DMS53 (cell line): ENCODE results near the gene SAMM50.

Experiments
- DNase-seq: peaks from one replicate; lab custom pipeline; 2025; lab: John Stamatoyannopoulos, UW

Gene SAMM50

DNA sequence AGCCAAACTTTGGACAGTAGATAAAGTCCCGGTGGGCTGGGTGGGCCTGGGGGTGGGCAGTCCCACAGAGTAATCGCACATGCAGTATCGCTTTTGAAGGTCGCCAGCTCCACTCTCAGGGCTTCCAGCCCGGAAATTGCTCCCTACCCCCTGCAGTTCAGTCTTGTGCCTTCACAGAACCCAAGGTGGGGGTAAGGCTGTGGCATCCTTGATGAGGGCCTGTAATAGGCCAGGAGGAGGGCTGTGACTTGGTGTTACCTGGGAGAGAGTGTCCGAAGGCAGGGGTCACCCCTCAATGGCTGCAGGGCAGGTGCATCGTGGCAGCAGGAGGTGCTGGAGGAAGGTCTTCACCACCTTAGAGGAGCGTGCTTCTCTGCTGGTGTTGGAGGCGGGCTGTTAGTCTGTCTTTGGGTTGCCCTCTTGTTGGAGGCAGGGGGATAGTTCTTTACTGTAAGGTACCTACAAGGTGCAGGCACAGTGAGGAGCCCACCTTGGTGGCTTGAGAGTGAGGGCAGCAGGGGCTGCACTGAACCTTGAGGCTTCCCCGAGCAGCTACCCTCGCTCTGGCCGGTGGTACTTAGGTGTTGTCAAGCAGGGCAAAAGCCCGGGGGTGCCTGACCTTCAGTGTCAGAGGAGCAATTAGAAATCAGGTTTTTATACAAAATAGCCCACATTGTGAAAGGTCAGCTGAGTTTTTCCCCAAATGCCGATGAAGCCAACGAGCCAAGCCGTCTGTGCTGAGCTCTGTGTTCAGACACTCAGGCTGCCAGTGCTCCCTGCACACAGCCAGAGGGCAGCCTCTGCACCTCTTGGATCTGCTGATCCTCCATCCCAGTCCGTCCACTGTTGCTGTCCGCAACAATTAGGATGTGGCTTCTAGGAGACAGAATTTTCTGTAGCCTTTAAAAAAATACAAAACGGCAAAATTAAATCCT lies 21.9 kb downstream of the SAMM50 start:
- DNase-seq, result no peak

- DNase-seq, result no peak
These were observed 23.3 kb downstream of the SAMM50 start for GRCh38 chr22:43978558-43978957.

DNA sequence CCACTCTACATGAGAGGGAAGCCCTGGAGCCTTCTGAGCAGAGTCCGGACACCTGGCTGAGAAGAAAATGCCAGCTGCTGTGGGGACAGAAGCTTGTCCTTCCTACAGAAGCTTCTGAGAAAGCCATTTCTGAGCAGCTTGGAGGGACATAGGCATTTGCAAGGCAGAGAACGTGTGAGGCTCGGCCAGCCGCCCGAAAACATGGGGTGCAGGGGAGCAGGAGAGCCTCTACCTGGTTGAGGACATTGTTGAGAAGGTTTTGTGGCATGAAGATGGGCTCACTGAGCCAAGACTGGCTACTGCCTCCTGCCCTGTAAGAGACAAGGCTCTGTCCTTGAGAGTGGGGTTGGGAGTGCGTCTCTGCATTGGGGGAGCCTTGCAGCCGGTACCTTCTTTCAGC lies 25.3 kb downstream of the SAMM50 start:
- DNase-seq, result no peak

DNA sequence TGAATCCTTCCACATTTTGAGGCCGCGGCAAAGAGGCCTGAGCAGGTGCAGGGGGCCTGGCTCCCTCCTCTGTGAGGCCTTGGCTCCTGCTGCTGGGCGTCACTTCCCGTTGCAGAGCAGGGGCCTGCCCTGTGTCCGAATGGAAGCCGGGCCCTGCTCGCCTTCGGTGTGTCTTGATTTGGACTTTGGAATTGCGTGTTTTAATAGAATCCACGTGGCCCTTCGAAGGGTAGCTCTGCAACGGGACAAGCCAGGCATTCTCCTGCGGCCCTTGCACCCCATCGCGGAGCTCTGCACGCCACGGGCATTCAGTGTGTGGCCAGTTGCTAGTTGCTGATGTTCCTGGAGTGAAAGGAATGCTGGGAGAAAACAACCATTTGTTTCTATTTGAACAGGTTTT lies 25.8 kb downstream of the SAMM50 start:
- DNase-seq, result no peak

DNA sequence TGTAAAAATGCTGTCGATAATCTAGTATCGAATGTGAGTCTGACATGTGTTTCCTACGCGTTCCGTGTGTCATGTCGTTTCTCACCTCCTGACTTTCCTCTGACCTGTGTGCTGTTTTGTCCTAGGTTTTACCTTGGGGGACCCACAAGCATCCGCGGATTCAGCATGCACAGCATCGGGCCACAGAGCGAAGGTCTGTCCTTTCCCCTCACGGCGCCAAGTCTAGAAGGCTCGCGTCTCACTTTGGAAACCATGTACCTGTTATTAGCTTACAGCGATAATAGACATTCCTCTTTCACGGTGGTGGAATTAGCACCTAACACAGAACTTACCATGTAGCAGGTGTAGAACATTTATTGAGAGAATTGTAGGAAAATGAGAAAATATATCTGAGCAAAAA lies 28.6 kb downstream of the SAMM50 start:
- no peak for DNase-seq

GRCh38 chr22:43985532-43985931 lies 30.3 kb downstream of the SAMM50 start:
- DNase-seq, result peak; percentile 96

DNA sequence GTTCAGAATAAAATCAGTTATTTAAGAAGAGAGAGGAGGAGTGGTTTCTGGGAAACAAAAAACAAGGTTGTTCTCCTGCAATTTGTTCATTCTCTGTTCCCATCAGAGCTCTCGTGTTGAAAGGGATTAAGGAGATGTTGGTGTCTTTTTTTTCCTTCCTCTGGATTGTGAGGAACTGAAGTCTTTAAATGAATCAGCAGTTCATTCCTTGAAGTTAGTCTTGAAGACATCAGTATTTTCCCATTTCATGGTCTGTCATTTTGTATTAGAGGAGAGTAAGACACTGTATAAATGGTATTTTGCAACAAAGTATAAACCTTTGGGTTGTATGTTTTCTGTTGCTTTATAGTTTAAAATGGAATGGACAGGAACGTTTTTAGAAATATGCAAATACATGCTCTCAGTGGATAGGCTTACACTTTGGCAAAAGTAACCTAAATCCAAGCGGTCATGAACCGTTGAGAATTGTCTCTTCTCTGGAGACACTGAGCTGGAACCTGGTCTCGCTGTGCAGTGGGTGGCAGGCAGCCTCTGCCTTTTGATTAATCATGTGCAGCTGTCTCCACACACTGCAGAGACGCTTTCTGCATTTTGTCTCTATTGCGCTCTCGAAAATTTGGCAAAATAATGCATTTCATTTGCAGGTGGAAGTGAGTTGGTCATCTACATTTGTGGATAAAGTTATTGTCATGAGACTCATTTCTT lies 33.0 kb downstream of the SAMM50 start:
- no peak for DNase-seq

- no peak for DNase-seq
These were observed 33.7 kb downstream of the SAMM50 start for GRCh38 chr22:43988960-43989359.

DNA sequence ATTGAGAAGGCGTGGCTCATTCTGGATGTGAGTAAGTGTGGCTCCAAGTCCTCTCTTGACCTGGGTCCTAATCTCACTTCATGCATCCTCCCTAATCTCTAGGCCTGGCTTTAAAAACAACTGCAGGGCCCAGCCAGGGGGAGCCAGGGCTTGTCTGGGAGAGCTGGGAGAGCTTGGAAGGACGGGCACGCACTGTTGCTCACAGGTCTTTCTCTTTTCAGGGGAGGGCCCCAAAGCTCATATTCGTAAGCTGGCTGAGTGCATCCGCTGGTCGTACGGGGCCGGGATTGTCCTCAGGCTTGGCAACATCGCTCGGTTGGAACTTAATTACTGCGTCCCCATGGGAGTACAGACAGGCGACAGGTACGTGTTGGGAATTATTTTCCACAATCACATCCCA lies 34.8 kb downstream of the SAMM50 start:
- DNase-seq, result no peak

GRCh38 chr22:43991316-43992020 lies 36.2 kb downstream of the SAMM50 start:
- no peak for DNase-seq

DNA sequence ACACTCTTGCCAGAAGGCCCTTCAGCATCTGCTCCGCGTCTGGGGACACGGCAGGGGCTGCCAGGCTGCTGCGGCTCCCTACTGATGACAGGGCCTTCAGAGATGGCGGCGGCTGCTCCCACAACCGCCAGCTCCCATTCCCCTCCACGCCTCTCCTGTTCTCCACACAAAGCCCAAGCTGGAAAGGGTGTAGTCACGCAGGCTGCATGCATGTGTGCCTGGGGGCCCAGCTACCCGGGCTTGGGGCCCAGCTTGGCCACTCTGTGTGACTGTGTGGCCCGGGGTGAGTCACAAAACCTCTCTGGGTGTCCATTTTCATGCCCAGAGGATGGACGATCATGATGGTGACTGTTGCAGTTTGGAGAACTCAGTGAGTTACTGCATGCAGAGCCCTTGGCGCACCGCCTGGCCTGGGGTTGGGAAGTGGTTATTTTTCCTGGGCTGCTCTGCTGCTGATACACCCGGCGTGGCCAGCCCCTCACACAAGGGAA lies 37.1 kb downstream of the SAMM50 start:
- DNase-seq, result no peak

DNA sequence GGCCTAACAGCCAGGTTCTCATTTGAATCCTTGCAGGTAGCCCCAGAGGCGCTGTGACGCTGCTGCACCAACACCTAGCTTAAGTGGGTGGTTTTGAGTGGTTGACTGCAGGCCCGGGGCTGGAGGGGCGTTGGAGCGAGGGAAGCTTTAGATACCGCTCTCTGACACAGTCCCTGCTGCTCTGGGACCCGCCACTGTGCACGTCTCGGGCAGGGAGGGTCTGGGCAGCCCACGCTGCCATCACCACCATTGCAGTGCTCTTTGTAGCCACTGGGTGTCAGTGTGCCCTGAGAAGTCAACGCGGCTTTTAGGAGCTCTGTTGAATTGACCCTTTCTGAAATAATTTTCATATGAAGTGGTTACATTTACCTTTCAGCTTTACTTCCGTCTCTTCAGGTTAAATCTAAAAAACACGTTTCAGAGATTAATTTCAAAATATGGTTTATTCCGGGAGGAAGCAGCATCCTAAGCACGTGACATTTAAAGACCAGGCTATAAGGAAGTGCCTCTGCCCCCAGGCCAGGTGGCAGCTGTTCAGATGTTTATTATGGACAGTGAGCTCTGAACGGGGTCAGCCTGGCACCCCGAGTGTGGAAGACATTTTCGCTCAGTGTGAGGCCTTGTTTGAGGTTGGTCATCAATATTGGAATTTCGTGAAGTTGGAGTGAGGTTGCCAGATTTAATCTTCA lies 38.0 kb downstream of the SAMM50 start:
- peak; percentile 71 for DNase-seq

DNA sequence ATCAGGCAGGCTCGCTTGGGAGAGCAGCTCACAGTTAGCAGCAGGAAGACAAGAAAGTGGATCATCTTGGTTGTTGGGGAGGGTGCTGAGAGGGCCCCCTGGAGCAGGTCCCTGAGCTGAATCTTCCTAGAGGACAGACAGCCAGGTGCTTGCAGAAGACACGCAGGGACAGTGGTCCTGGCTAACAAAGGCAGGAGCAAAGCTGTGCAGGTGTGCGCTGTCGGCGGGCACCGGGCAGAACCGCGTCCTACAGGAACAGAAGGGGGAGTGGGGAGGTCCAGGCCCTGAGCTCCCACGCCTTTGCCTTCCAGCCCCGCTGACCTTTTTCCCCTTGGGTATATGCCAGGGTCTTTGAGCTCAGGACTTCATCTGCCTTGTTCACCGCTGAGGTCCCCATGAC lies 38.8 kb downstream of the SAMM50 start:
- DNase-seq, result no peak

GRCh38 chr22:43994416-43994815 lies 39.2 kb downstream of the SAMM50 start:
- no peak for DNase-seq

DNA sequence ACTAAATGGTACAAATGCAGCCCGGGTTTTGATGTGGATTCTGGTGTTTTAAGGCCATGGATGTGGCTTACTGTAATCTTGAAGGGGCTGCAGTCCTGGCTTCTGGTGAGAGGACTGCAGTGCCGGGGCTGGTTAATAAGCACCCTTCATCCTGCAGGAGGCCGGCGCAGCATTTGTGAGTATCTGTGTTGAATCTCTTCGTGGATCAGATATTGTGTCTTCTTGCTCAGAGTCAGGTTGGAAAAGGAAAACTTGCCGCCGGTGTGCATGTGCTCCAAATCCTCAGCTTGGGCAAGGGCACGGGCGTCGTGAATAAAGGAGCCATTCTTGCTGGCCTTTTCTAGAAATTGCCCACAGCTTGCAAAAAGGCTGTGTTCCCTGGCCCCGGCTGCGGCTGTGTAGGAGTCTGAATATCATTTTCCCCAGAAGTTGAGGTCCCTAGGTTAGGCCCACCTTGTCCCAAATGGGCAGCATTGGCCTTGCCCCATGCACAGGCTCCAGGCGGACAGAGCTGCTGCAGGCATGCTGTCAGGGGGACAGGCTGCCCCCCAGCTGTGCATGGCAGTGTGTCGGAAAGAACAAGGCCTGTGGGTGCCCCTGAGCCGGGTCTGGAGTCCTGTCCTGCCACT lies 39.9 kb downstream of the SAMM50 start:
- DNase-seq, result no peak

DNA sequence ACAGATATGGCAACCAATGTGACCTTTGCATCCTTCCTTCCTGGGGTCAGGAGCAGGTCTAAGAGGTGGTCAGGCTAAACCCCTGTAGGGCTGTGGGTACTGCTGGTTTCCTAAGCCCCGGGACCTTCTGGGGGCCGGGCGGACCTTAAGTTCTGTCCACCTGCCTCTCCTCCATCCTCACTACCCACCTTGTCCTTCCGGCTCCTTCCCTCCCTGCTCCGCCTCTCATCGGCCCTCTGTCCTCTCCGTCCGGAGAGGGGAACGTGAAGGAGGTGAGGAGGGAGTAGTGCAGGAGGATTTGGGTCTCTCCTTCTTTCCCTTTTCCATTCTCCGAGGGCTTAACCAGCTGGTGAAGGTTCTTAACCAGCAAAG lies 40.5 kb downstream of the SAMM50 start:
- no peak for DNase-seq

- DNase-seq, result no peak
These were observed 41.1 kb downstream of the SAMM50 start for GRCh38 chr22:43996170-43996980.

DNA sequence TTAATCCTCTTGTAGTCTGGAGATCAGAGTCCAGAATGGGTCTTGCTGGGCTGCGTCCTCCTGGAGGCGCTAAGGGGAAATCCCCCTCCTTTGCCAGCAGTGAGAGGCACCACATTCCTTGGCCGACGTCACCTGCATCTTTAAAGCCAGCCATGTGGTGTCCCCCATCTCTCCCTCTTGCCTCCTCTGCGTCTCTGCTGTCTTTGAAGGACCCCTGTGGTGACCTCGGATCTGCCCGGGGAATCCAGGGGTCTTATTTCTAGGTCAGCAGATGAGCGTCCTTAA lies 41.7 kb downstream of the SAMM50 start:
- DNase-seq, result no peak

GRCh38 chr22:43998679-43999264 lies 43.5 kb downstream of the SAMM50 start:
- DNase-seq, result no peak

- no peak for DNase-seq
These were observed 44.1 kb downstream of the SAMM50 start for GRCh38 chr22:43999378-43999777.

- no peak for DNase-seq
These were observed 44.9 kb downstream of the SAMM50 start for GRCh38 chr22:44000123-44000522.
